Activated CD4-positive, alpha-beta T cell treated with anti-CD3 and anti-CD28 coated beads for 24 hours (primary cell): ENCODE measurements around the gene GPC5.

Experiments
- DNase-seq, 2 donors: peaks; one replicate each; pipeline ENCODE4 v3.0.0-alpha.2; 2020; ENCODE audit warnings: low read depth in 2 of 2

GPC5 gene

GRCh38 chr13:91592056-91593014, 193.9 kb downstream of the GPC5 start:
- no peak for DNase-seq

DNA sequence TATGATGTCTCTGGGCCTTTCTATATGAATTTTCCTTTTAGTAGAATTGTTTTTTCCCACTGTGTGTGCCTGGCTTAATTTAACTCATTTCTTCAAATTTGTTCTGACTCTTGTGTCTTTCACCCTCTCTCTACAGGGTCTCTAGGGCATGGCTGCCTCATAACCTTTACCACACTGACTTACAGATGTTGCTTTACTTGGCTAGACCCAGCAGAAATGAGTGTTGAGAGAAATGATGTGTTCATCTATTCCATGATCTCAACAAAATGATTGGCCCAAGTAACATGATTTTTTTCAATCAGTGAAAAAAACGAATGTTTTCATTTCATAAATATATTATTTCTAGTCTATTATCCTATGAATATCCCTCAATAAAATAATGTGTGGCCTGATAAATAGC, 195.0 kb downstream of the GPC5 start:
- no peak for DNase-seq

- no peak for DNase-seq
These were observed 195.6 kb downstream of the GPC5 start for GRCh38 chr13:91594061-91594460.

GRCh38 chr13:91595677-91596076, 197.3 kb downstream of the GPC5 start:
- DNase-seq = no peak

DNA sequence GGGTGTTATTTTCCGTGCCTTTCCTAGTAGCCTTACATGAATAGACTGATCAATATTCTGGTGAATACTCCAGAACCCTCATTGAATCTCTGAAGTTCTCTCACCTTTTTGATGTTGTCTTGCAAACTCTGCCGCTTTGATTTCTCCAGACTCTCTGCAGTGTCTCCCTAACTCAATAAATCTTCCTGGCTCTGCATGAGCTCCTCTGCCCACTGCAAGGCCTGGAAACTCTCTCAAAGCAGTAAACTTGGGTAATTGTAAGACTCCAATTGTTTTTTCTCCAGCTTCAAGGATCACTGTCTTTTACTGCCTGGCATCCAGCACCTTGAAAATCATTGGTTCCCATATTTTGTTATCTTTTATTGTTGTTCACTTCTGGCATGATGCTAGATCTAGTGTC, 198.4 kb downstream of the GPC5 start:
- DNase-seq = no peak

- no peak for DNase-seq
These were observed 200.2 kb downstream of the GPC5 start for GRCh38 chr13:91598655-91599054.

DNA sequence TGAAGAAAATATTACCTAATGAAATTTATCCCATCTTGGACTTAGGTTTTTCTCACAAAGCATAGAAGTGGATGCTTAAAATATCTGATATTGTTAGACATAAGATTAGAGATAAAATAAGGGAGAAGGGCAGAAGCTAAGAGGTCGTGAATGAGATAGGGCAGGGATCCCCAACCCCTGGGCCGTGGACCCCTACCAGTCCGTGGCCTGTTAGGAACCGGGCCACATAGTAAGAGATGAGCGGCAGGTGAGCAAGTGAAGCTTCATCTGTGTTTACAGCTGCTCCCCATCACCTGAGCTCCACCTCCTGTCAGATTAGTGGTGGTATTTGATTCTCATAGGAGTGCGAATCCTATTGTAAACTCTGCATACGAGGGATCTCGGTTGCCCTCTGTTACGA, 202.9 kb downstream of the GPC5 start:
- DNase-seq = no peak

DNA sequence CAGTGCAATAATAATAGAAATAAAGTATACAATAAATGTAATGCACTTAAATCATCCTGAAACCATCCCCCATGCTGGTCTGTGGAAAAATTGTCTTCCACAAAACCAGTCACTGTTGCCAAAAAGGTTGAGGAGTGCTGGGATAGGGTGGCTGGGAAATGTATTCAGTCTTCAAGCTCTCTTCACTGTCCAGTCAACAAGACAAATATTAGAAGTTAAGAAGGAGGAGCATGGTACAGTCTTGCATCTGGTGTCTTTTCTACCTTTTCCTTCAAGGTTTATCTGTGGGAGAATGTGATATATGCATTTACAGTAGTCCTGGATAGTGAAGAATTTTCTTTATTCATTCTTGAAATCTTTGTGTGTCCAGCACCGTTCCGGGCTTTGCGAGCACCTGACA, 203.4 kb downstream of the GPC5 start:
- DNase-seq = no peak

DNA sequence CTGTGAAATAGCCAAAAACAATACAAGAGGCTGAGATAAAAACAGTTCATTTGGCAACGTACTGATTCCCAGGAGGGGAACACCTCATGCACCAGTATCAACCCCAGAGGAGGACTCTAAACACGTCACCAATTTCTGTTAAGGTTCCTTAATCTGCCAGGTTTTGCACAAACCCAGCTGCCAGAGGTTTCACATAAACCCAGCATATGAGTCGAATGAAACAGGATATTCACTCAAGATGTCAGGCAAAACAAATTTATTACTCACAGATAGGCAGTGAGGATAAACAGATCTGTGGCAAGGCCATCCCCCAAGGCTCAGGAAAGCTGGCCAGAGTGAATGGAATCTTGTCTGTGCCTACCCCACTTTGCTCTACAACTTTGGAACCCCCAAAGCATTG, 210.9 kb downstream of the GPC5 start:
- DNase-seq = no peak

GRCh38 chr13:91618315-91618714, 219.9 kb downstream of the GPC5 start:
- no peak for DNase-seq

DNA sequence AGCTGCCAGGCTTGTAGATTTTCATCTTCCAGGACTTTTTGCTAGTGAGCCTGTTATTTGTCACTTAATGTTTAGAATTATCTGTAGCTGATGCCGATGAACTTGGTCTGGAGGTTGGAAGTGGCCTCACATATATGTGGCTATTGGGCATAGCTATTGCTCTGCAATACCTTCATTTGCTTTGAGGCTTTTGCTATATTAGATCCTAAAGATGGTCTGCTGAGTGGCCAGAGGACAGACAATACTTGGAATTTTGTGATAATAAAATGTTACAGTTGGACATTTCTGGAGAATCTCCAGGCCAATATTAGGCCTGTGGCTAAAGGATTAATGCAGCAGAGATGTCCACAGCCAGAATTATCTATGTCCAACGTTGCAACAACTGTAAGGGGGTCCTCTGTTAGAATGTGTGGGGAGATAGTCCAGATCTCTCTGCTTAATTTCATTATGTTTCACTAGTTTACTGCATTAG, 222.3 kb downstream of the GPC5 start:
- DNase-seq = no peak

GRCh38 chr13:91621161-91621560, 222.7 kb downstream of the GPC5 start:
- DNase-seq = no peak

DNA sequence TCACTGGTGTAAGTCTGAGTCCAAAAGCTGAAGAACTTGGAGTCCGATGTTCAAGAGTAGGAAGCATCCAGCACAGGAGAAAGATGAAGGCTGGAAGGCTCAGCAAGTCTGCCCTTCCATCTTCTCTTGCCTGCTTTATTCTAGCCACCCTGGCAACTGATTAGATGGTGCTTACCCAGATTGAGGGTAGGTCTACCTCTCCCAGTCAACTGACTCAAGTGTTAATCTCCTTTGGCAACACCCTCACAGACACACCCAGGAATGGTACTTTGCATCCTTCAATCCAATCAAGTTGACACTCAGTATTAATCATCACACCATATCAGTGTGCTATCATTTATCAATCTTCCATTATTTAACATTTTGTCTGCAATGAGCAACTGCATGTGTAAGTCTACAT, 223.5 kb downstream of the GPC5 start:
- DNase-seq = no peak

DNA sequence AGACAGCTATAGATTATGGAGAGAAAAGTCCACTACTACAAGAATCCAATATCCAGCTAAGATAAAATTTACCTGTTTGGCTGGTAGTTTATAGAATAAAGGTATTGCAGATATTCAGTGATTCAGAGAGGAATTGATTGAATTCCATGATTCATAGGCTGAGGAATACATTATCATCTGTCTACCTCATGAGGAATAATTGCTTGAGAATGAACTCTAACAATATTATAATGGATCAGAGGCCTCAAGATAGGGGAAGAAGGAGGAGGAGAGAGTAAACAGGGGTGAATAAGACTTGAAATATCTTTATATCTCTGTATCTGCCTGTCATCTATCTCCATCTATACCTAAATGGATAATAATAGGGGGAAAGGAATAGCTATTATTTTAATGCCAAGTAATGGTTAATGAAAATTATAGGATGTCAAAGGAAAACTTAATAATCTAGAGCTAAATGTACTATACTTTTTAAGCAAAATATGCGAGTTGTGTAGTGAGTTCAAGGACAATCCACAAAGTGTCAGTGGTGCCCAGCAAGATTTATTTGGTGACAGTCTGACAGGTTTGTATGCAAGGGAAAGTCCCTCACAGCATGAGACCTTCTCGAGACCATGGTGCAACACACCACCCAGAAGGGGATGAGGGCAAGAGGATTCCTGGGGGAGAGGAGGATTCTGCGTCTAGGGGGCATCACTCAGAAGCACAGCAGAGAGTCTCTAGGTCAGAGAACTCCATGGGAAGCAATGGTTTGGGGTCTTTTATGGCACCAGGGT, 224.5 kb downstream of the GPC5 start:
- DNase-seq = no peak

- DNase-seq = no peak
These were observed 229.7 kb downstream of the GPC5 start for GRCh38 chr13:91627952-91628739.

- DNase-seq = no peak
These were observed 232.5 kb downstream of the GPC5 start for GRCh38 chr13:91630946-91631345.

- DNase-seq = no peak
These were observed 233.7 kb downstream of the GPC5 start for GRCh38 chr13:91632086-91632485.

- no peak for DNase-seq
These were observed 240.9 kb downstream of the GPC5 start for GRCh38 chr13:91639330-91639729.

DNA sequence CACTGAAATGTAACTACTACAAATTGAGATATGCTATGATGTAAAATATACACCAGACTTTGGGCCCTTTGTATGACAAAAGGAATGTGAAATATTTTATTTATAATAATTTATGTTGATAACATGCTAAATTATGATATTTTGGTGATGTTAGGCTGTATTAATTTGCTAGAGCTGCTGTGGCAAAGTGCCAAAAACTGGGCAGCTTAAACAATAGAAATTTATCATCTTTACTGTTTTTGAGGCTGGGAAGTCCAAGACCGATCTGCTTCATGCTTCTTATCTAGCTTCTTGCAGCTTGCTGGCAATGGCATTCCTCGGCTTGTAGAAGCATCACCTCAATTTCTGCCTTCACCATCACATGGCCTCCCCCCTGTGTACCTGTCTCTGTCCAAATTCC, 245.0 kb downstream of the GPC5 start:
- DNase-seq = no peak

DNA sequence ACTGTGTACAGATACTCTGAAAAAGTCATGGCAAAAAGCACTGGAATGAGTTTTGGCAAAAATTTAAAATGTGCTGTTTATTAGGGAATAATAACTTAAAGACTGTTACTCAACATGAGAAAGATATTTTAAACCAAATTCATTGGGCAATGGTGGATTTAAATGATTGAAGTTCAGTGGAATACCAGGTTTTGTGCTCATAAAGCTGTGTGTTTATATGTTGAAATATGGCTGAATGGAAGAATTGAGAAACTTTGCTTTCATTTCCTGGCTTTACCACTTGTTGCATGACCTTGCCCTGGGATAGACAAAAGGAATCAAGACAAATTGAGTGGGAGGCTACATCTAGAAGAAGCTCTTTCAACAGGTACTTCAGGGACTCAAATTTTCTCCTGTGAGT, 246.4 kb downstream of the GPC5 start:
- no peak for DNase-seq

GRCh38 chr13:91647361-91647990, 249.1 kb downstream of the GPC5 start:
- DNase-seq = no peak

- DNase-seq = no peak
These were observed 249.6 kb downstream of the GPC5 start for GRCh38 chr13:91648012-91648411.
